CD4-positive, alpha-beta T cell treated with Interferon alpha-2 for 1 hour (primary cell): ENCODE data around the gene GBF1.
A peak's percentile ranks its signal among the peaks of the same experiment; 100 is the strongest.

Experiments
- DNase-seq, 2 donors: peaks; one replicate each; pipeline ENCODE4 v3.0.0-alpha.2; 2020 to 2022

The GBF1 gene

DNA sequence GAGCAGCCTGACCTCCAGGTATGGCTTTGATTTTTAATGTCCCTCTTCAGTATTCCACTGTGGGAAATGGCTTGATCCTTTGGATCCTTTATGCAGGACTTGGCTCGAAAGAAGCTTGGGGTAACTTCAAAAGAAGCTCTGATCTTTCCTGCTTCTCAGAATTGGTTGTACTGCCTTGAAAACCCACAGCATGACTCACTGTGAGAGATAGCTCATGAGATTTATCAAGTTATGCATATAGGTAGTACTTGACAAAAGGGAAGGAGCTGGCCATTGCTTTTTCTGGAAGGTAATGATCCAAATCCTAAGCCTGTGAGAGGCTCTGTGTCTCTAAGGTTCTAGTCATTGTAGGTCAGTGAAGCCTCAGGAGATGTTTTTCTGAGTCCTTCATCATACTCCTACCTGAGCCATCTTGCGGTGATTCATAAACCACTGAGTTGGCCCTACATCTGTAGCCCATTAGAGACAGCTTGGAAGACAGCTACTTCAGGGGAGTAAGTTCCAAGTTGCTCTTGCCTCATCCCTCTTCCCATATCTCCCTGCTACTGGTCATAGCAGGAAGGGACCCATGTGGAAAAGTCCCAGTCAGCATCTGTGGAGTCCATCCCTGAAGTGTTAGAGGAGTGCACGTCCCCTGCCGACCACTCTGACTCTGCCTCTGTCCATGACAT lies 113.5 kb downstream of the GBF1 start:
- DNase-seq = no peak

DNA sequence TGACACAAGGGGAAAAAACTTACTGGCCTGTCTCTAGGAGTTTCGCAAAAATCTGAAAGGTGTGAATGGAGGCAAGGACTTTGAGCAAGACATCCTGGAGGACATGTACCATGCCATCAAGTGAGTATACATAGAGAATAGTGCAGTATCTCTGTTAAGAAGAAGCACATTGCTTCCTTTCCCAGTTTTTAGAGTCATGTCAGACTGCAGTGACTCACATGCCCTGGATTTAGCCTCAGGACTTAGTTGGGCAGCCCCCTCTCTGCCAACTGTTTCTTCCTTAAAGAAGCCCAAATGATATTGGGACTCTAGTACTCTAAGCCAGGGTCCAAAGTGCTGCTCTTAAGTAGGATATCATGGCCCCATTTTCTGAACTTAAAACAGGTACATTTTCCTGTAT lies 122.1 kb downstream of the GBF1 start:
- no peak for DNase-seq

DNA sequence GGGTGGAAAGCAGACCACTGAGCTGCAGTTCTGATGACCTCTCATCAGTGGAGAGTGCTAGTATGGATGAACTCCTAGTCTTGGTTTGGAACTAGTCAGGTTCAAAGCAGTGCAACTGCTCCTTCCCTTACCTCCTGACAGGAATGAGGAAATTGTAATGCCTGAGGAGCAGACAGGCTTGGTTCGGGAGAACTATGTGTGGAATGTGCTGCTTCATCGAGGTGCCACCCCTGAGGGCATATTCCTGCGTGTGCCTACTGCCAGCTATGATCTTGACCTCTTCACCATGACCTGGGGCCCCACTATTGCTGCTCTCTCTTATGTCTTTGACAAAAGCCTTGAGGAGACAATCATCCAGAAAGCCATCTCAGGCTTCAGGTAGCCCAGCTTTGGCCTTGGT lies 122.7 kb downstream of the GBF1 start:
- no peak for DNase-seq

DNA sequence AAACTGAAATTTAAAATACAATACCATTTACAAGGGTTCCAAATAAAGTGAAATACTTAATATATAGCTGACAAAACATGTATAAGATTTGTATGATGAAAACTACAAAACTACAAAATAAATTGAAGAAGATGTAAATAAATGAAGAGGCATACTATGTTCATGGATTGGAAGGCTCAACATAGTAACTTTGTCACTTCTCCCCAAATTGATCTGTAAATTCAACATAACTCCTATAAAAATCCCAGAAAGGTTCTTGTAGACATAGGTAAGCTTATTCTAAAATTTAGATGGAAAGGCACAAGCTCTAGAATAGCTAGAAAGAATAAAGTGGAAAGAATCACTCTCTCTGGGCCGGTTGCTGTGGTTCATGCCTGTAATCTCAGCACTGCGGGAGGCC lies 126.0 kb downstream of the GBF1 start:
- DNase-seq = no peak

DNA sequence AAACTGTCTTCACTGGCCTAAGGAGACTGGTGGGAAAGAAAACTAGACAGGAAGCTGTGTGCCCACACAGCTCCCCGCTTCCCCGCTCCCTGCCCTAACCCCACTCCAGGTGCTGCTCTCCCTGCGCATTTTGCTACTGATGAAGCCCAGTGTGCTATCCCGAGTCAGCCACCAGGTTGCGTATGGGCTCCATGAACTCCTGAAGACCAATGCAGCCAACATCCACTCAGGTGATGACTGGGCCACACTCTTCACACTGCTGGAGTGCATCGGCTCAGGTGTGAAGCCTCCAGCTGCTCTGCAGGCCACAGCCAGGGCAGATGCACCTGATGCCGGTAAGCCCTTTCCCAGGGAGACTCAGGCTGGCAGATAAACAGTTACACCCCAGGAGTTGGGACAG lies 129.9 kb downstream of the GBF1 start:
- no peak for DNase-seq

DNA sequence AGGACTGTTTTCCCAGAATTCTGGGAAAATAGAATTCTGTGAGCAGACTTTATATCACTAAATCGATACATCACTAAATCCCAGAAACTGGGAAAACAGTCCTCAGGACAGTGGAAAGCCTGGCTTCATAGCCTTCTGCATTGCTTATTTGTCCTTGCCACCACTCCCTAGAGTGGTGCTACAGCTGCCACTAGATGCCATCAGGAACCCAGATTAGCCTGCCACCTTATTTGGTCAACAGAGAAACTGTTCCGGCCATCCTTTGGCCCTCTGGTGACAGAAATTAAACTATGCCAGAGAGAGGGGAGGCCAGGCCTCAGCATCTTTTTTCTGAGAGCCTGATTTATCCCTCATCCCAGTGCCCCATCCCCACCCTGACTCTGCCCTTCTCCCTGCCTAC lies 130.5 kb downstream of the GBF1 start:
- DNase-seq = no peak

DNA sequence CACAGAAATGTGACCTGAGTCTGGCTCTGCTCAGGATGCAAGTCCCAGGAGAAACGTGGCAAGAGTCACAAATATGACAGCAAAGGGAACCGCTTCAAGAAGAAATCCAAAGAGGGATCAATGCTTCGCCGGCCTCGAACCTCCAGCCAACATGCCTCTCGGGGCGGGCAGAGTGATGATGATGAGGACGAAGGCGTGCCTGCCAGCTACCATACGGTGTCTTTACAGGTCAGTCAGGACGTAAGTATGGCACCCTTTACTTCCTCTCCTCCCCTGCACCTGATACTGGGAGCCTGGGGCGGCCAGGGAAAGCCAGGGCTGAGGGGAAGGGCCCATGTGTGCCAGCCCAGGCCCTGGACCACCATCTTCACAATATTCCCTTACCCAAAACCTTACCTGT lies 131.6 kb downstream of the GBF1 start:
- DNase-seq = no peak

DNA sequence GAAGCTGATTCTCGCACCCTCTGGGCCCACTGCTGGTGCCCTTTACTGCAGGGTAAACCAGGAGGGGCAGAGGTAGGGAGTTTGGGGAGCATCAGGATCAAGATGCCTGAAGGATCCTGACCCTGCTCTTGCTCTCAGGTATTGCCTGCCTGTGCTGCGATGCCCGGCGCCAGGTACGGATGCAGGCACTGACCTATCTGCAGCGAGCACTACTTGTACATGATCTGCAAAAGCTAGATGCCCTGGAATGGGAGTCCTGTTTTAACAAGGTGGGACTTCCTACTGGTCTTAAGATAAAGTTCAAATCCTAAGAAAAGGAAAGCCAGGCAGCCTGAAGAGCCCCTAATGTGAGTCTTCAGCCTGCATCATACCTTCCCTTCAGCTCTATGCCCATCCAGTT lies 134.1 kb downstream of the GBF1 start:
- no peak for DNase-seq

DNA sequence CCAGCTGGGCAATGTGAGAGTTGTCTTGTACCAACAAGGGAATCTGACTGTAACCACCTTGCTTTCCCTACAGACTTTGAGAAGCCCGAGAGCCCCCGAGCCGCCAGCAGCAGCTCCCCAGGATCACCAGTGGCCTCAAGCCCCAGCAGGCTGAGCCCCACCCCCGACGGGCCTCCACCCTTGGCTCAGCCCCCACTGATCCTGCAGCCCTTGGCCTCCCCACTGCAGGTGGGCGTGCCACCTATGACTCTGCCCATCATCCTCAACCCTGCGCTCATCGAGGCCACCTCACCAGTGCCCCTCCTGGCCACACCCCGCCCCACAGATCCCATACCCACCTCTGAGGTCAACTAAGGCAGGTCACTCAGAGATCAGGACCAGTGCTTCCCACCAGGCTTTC lies 136.7 kb downstream of the GBF1 start:
- DNase-seq = no peak

DNA sequence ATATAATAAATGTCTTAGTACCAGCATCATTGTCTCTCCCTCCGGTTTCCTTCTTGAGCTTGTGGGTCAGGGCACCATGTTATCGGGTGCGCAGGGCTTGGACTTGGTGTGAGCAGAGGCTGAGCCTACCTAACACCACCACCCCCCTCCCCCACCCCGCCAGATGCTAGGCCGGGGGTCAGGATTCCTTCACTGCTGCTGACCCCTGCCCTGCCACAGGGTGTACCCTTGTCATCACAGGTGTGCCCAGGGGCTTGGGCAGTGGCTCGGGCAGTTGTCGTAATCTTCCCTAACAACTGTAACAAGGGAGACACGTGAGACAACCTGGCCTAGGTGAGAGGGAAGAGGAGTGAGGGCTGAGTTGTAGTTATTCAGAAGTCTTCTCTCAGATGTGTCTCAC lies 137.5 kb downstream of the GBF1 start:
- no peak for DNase-seq

DNA sequence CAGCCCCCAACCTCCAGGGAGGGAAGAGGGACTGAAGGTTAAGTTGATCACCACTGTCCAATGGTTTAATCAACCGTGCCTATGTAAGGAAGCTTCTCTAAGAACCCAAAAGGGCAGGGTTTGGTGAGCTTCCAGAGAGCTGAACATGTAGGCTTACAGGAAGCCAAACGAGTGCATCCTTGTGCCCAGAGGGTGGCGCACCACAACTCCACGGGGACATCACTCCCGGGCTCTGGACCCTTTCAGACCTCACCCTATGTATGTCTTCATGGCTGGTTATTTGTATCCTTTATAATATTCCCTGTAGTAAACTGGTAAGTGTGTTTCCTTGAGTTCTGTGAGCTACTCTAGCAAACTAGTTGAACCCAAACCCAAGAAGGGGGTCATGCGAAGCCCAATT lies 138.7 kb downstream of the GBF1 start:
- no peak for DNase-seq

DNA sequence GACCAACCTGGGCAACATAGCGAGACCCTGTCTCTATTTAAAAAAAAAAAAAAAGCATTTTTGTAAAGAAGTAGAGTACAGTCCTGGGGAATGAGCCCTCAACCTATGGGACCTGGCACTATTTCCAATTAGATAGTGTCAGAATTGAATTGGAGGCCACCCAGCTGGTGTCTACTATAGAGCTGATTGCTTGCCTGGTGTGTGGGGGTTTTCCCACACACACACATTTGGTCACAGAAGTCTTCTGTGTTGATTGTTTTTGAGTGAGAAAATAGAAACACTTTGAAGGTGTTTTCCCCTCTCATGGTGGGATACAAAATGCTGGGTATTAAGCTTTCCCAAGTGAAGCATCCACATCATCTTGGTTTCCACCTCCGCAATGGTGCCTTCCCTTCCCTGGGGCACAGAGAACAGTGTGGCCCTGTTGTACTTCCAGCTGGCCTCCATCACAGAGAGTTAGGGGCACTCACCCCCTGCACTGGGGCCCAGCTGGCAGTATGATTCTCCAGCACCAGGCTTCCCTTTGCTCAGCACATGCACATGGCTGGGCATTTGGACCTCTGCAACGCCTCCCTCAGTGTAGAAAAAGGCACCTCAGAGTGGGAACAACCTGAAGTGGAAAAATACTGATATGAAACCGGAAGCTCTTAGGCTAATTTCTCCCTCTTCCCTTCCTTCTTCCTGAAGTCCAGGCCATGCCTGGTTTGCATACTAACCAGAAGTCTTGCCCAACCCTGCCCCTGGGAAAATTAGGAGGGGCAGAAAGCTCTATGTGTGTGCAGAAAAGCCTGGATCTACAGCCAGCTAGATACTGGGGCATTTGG lies 139.5 kb downstream of the GBF1 start:
- DNase-seq = no peak

DNA sequence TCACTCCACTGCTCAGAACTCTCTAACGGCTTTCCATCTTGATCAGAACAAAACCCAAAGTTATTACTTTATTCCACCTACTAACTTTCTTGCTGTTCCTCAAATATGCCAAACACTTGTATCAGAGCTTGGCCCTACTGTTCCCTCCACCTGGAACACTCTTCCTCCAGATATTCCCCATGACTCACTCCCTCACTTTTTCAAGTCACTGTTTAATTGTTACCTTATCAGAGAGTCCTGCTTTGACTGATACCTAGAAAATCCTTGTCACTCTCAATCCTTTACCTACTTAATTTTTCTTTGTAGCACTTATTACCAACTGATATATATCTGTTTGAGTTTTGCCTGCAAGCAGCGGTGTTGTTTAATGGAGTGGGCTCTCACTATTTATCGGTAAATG lies 144.6 kb downstream of the GBF1 start:
- no peak for DNase-seq

DNA sequence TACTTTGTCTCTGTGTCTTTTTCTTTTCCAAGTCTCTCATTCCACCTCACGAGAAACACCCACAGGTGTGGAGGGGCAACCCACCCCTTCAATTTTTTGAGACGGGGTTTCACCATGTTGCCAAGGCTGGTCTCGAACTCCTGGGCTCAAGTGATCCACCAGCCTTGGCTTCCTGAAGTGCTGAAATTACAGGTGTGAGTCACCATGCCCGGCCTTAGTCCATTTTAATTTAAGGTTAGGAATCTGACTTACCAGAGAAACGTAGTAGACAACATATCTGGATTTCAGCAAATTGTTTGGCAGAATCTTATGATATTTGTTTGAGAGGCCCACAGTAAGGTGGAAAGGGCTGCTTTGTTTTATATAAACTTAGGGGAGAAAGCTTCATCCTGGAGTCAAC lies 147.0 kb downstream of the GBF1 start:
- DNase-seq = no peak

DNA sequence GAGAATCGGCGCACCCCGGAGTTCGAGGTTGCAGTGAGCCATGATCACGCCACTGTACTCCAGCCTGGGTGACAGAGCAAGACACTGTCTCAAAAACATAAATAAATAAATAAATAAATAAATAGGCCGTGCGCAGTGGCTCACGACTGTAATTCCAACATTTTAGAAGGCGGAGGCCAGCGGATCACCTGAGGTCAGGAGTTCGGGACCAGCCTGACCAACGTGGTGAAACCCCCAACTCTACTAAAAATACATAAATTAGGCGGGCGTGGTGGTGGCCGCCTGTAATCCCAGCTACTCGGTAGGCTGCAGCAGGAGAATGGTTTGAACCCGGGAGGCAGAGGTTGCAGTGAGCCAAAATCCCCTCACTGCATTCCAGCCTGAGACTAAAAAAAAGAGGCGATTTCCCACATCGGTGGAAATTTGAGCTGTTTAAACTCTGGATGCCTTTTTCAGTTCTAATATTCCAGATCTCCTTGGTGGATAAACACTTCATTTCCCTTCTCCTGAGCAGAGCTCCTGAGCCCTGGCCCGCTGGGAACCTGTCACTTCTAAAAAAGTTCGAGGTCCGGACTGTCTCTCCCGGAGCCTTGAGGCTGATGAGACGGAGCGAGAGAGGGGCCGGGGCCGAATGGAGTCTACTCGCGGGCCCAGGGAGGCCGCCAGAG lies 148.2 kb downstream of the GBF1 start:
- no peak for DNase-seq

DNA sequence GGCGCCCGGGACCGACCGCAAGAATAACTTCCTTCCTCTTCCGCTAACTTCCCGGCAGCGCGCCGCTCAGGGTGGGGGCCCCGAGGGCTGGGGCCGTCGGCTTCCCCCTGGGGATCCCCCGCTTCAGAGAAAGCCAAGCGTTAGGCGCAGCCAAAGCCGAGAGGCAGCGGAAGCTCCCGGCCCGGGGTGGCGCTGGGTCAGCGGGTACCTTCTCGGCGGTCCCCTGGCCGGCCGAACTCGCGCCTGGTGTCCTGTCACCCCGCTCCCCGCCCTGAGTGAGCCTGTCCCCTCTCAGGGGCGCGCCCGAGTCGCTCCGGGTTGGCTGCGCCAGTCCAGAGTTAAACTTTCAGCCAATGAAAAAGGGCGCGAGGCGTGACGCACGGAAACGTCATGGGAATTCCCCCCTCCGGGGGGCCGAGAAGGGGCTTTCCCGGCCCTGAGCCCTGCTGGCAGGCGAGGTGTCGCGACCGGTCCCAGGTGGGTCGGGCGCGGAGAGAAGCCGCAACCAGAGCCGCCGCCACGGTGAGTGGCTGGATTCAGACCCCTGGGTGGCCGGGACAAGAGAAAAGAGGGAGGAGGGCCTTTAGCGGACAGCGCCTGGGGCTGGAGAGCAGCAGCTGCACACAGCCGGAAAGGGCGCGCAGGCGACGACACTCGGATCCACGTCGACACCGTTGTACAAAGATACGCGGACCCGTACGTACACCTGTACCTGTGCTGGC lies 148.9 kb downstream of the GBF1 start:
- peak; percentile 98 to 99 for DNase-seq

DNA sequence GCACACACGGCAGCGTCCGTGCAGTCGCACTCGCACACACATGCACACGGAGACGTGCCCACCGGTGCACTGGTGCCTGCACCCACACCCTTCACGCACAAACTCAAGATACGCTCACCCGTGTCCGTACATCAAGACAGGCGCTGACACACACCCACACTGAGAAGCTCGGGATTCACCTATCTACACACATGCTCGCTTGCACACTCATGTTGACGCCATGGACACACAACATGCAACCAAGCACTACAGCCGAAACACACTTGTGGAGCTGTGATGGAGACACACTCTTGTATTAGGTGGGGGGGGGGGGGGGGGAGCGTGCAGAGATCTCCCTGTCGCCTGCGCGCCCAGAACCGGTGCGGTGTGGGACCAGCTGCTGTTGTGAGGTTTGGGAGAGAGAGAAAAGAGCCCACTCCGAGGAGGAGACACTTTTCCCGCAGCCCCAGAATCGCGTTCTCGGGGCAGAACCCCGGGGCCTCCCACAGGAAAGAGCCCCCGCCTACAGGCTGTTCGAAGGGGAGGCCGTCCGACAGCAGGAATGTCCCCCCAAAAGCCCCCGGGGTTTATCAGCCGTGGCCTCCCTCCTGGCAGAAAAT lies 149.6 kb downstream of the GBF1 start:
- peak; percentile 64 to 71 for DNase-seq

DNA sequence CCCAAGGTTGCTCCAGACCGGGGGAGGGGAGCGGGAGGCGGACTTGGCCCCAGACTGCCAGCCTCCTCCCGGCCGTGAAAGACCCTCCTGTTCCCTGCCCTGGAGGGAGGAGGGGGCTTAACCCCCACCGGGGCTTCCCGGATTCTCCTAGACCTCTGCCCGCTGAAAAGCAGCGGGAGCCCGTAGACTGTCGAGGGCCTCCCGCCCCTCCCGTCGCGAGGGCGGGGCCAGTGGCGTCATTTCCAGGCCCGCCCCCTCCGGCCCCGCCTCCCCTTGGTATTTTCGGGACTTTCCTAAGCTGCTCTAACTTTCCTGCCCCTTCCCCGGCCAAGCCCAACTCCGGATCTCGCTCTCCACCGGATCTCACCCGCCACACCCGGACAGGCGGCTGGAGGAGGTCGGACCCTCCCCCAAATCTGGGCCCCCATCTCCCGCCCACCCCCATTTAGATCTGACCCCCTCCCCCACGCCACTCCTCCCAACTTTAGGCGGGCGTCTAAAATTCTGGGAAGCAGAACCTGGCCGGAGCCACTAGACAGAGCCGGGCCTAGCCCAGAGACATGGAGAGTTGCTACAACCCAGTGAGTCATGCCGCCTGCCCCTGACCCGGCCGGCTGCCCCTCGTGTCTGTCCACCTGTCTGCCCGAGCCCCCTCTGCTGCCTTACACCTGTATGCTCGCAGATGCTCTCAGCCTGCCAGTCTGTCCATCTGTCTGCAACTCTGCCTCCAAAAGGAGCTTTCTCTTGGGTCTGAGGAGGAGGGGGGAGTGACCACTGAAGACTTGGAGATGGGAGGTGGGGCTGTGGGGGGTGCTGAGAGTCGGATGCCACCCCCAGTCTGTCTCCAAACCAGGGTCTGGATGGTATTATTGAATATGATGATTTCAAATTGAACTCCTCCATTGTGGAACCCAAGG lies 150.3 kb downstream of the GBF1 start, which contains the start of gene NFKB2:
TSS of gene NFKB2 (plus strand) at position 306 of the 917 bp plus-strand sequence. CDS start at position 561, 255 bp downstream.
- DNase-seq = peak; percentile 94 to 96

DNA sequence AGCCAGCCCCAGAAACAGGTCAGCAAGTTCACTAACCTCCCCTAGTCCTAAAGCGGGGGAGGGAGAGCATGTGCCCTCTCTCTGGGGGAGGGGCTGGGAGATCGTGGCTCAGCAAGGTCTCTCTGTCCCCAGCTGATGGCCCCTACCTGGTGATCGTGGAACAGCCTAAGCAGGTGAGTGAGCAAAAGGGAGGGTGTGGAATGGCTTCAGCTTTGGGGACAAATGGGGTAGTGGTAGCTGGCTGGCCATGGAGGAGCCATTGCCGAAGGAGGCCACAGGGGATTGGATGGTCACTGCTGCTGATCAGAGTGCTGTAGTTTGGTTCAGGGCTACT lies 151.0 kb downstream of the GBF1 start:
- DNase-seq = no peak

DNA sequence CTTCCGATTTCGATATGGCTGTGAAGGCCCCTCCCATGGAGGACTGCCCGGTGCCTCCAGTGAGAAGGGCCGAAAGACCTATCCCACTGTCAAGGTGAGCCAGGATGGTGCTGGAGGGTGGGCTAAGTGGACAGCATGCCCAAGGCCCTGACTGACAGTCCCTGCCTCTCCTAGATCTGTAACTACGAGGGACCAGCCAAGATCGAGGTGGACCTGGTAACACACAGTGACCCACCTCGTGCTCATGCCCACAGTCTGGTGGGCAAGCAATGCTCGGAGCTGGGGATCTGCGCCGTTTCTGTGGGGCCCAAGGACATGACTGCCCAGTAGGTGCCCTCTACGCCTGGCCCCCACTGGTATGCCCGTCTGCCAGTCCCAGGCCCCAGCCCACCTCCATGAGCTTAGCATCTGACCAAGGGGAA lies 151.4 kb downstream of the GBF1 start:
- DNase-seq = no peak

DNA sequence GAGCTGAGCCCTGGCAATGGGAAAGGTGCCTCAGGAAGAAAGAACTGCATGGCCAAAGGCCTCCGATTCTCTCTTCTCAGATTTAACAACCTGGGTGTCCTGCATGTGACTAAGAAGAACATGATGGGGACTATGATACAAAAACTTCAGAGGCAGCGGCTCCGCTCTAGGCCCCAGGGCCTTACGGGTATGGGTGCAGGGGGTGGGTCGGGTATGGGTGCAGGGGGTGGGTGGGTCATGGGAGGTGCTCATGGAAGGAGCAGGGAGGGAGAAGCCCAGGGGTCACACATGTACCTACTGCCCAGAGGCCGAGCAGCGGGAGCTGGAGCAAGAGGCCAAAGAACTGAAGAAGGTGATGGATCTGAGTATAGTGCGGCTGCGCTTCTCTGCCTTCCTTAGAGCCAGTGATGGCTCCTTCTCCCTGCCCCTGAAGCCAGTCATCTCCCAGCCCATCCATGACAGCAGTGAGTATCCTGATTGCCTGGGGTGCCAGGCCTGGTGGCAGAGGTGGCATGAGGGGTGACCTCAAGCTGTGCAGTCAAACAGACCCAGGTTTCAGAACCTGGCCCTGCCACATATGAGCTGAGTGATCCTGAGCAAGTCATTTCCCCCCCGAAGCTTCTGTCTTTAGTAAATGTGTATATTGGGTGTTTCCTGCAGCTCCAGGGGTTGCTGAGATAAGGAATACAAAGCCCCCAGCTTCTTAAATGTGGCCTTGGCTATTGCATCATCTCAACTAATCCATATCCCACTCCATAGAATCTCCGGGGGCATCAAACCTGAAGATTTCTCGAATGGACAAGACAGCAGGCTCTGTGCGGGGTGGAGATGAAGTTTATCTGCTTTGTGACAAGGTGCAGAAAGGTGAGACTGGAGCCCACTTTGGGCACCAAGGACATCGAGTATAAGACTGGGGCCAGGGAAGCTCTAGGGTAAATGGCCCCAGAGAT lies 152.2 kb downstream of the GBF1 start:
- no peak for DNase-seq
